Calu3 (cell line): Measurements from ENCODE around the gene SPIRE1. TPM values are rescaled to one million over a fixed set of nuclear protein-coding genes. Genes with fewer than 3 reads are reported as not detected.

Source experiments
- BruUV-seq: library from RNA; stranded (reverse); fragments of 400-500 nt; replicated peaks from 2 replicates; lab custom pipeline; 2021; lab: Mats Ljungman, UMichigan
- CTCF ChIA-PET: fragments of 300-600 bp; sonication (Branson Sonifier 250); formaldehyde crosslinking; loops from one replicate; lab custom pipeline; 2022; ENCODE audit warnings: antibody characterized with exemption; lab: Charles Lee
- DNase-seq: peaks from one replicate; pipeline ENCODE4 v3.0.0; 2022
- H3K27ac Mint-ChIP-seq: one replicate; pipeline ENCODE4 v1.8.0; 2022; ENCODE audit warnings: mixed read lengths; ENCODE audit not compliant: unreplicated experiment
- H3K27me3 Mint-ChIP-seq: one replicate; pipeline ENCODE4 v1.8.0; 2022; ENCODE audit warnings: mixed read lengths; ENCODE audit not compliant: unreplicated experiment
- H3K36me3 Mint-ChIP-seq: one replicate; pipeline ENCODE4 v1.8.0; 2022; ENCODE audit warnings: mild to moderate bottlenecking, moderate library complexity, mixed read lengths; ENCODE audit not compliant: insufficient read depth, unreplicated experiment
- H3K4me1 Mint-ChIP-seq: one replicate; pipeline ENCODE4 v1.8.0; 2022; ENCODE audit warnings: mild to moderate bottlenecking, low read depth, mixed read lengths; ENCODE audit not compliant: unreplicated experiment
- H3K4me3 Mint-ChIP-seq: one replicate; pipeline ENCODE4 v1.8.0; 2022; ENCODE audit warnings: mild to moderate bottlenecking, low read depth, moderate library complexity, mixed read lengths; ENCODE audit not compliant: unreplicated experiment
- H3K9me3 Mint-ChIP-seq: one replicate; pipeline ENCODE4 v1.8.0; 2022; ENCODE audit warnings: low read depth, mixed read lengths; ENCODE audit not compliant: unreplicated experiment
- CTCF ChIP-seq: fragments of 200-600 bp; IDR thresholded peaks from one replicate; pipeline ENCODE4 v1.8.0; 2022; ENCODE audit warnings: antibody characterized with exemption; ENCODE audit not compliant: unreplicated experiment
- intact Hi-C: fragments of 100-400 bp; cut with micrococcal nuclease; formaldehyde crosslinking; loops from one replicate; pipeline ENCODE4 v1.10.0; 2022; ENCODE audit not compliant: unreplicated experiment
- total RNA-seq: library from RNA; stranded (reverse); gene quantifications from 2 replicates; pipeline ENCODE4 v1.2.3, GENCODE V29; 2022

SPIRE1 gene
- total RNA-seq, 1 experiment from 2014 or later = 98.6 TPM

DNA sequence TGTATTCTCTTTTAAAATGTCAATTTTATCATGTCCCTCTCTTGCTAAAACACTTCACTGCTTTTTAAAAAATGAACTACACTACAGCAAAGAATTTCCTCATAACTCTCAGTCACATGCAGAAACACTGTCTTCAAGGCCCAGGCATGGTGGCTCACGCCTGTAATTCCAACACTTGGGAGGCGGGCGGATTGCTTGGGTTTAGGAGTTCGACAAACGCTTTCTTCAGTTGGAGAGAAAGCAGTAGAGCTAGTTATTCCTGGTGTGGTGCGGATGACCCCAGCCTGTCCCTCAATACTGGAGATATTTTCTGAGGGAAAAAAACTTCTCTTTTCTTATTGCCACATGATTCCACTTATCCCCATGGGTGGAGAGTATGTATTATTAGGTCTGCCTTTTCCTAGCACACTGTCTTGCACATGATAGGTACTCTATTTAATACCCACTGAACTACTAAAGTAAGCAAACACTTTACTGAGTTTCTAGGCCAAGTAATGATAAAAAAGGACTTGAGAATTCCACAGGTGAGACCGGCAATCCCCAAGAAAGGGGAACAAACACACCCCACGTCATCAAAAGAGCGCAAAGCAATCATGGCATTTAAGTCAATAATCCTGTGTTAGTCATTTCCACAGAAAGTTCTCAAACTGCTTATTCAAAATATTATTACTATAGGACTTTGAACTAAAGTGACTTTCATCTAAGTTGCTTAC is 77.1 kb downstream of the SPIRE1 start:
- no peak for TF ChIP-seq CTCF
- Mint-ChIP-seq H3K27ac (peak overlapping the region; percentile 60), H3K4me1 (peaks cover 46% of the 10 kb centered on the region), H3K27me3 (no peaks in the 10 kb centered on the region), H3K36me3 (peaks cover 19% of the 10 kb centered on the region), H3K9me3 (no peaks in the 10 kb centered on the region), H3K4me3 (peak overlapping the region; percentile 22)
- intact Hi-C loops = no loop called here
- DNase-seq = no peak
- CTCF ChIA-PET = no interaction called here
- BruUV-seq = no TSS peak

- CTCF ChIA-PET = no interaction called here
- peaks cover 19% of the 10 kb centered on the region for H3K36me3 Mint-ChIP-seq
- DNase-seq = no peak
- H3K9me3 Mint-ChIP-seq = no peaks in the 10 kb centered on the region
- no peaks in the 10 kb centered on the region for H3K27me3 Mint-ChIP-seq
- H3K4me3 Mint-ChIP-seq = no peak overlapping the region
- H3K4me1 Mint-ChIP-seq = peaks cover 52% of the 10 kb centered on the region
- H3K27ac Mint-ChIP-seq = peak overlapping the region; percentile 33
- no peak for TF ChIP-seq CTCF
- intact Hi-C loops = no loop called here
- no TSS peak for BruUV-seq
Observed at GRCh38 chr18:12579775-12580174, 78.1 kb downstream of the SPIRE1 start.

DNA sequence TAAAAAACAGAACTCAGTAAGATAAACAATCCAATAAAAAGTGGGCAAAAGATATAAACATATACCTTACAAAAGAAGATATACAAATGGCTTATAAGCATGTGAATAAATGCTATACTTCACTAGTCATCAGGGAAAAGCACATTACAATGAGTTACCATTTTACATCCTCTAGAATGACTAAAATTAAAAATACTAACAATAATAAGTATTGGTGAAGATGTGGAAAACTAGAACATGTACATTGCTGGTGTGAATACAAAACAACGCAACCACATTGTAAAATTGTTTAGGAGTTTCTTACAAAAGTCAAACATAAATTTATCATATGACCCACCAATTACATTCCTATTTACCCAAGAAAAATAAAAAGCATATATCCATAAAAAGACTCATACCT is 80.1 kb downstream of the SPIRE1 start:
- Mint-ChIP-seq H3K36me3 (peaks cover 7% of the 10 kb centered on the region), H3K9me3 (no peaks in the 10 kb centered on the region), H3K27me3 (no peaks in the 10 kb centered on the region), H3K27ac (no peak overlapping the region), H3K4me1 (peaks cover 56% of the 10 kb centered on the region), H3K4me3 (no peak overlapping the region)
- BruUV-seq = no TSS peak
- no peak for TF ChIP-seq CTCF
- no peak for DNase-seq
- CTCF ChIA-PET = no interaction called here
- intact Hi-C loops = no loop called here

DNA sequence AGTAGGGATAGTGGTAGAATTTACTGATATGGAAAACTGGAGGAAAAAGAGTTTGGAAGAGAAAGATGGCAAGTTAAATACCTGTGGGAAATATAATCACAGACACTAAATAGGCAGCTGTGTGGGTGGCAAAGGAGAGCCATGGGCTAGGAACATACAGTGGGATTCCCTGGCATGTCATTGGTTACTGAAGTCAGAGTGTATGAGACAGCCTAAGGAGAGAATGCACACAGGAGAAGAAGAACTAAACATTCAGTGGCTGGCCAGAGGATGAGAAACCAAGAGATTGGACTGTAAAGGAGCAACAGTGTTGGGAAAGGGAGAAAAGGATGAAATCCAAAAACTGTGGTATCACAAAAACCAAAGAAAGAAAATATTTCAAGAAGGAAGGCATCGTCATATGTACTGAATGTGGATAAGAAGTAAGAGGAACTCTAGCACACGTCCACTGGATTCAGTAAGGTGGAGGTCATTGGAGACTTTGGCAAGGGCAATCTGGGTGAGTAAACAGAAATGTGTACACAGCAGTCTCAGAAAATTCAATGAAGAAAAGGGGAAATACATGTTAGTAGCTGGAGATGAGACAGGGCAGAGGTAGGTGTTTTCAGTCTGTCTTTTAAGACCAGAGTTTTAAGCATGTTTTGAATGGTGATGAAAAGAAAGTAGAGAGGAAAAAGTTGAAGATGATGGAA is 83.3 kb downstream of the SPIRE1 start:
- Mint-ChIP-seq H3K27me3 (no peaks in the 10 kb centered on the region), H3K27ac (peak overlapping the region; percentile 14), H3K36me3 (peaks cover 4% of the 10 kb centered on the region), H3K4me3 (peak overlapping the region; percentile 0), H3K4me1 (peaks cover 41% of the 10 kb centered on the region), H3K9me3 (no peaks in the 10 kb centered on the region)
- no peak for TF ChIP-seq CTCF
- CTCF ChIA-PET = interaction anchor here (0.7 to 1.0 kb wide), 2 partner anchors 9 to 35 kb away, joined by 3 read pairs; no protein-coding TSS in a partner anchor
- no peak for DNase-seq
- BruUV-seq = no TSS peak
- intact Hi-C loops = no loop called here
